GM23338 (cell line): ENCODE results near the gene MYO1A.

Experiments
- CREB1 ChIP-seq: fragments of 250-450 bp; sonication (Bioruptor Pico); IDR thresholded peaks from 2 replicates; pipeline ENCODE4 v1.5.0; 2020; ENCODE audit warnings: low read depth, mild to moderate bottlenecking, moderate library complexity
- EZH2 ChIP-seq: fragments of 200-600 bp; sonication (generic); IDR thresholded peaks from one replicate; pipeline ENCODE4 v1.8.0; 2017; ENCODE audit warnings: antibody characterized with exemption, mild to moderate bottlenecking, low read depth; ENCODE audit not compliant: unreplicated experiment
- POLR2AphosphoS5 ChIP-seq: IDR thresholded peaks from 2 replicates; pipeline ENCODE4 v1.6.1; 2016; ENCODE audit warnings: antibody characterized with exemption, low read depth
- TF ChIP-seq, protein P1 (sequence below), 2 experiments: fragments of 200-600 bp in 1 of 2; sonication (generic) in 1 of 2; conservative IDR thresholded peaks; 2 replicates each; pipeline versions ENCODE4 v1.5.1 to v1.6.1; 2016 to 2017; ENCODE audit warnings: antibody characterized with exemption in 2 of 2, low read depth in 2 of 2, mild to moderate bottlenecking in 2 of 2, moderate library complexity in 1 of 2

- TF ChIP-seq, protein P1, sequence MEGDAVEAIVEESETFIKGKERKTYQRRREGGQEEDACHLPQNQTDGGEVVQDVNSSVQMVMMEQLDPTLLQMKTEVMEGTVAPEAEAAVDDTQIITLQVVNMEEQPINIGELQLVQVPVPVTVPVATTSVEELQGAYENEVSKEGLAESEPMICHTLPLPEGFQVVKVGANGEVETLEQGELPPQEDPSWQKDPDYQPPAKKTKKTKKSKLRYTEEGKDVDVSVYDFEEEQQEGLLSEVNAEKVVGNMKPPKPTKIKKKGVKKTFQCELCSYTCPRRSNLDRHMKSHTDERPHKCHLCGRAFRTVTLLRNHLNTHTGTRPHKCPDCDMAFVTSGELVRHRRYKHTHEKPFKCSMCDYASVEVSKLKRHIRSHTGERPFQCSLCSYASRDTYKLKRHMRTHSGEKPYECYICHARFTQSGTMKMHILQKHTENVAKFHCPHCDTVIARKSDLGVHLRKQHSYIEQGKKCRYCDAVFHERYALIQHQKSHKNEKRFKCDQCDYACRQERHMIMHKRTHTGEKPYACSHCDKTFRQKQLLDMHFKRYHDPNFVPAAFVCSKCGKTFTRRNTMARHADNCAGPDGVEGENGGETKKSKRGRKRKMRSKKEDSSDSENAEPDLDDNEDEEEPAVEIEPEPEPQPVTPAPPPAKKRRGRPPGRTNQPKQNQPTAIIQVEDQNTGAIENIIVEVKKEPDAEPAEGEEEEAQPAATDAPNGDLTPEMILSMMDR (conservative IDR thresholded peaks at IDR 0.05; ENCODE audit: low read depth in 2 of 2) = no peak
- TF ChIP-seq EZH2 (no peak), POLR2AphosphoS5 (peak; percentile 86), CREB1 (CRISPR knock-in tag) (peak; percentile 37; the same call in 1 of the 2 replicates)
Measured at GRCh38 chr12:57078519-57079404, 28.8 kb upstream of the MYO1A start, which contains the start of gene NEMP1.
